ENCODE results near the gene POC5.

Gene POC5

GRCh38 chr5:75656311-75657003 is 60.8 kb downstream of the POC5 start:
- Histone ChIP-seq H3K36me3 (replicated peaks; ENCODE audit: low read depth, low read length) (no peaks in the 10 kb centered on the region), H3K27ac (ENCODE audit: low read length) (no peak overlapping the region), H3K4me3 (ENCODE audit: low read length) (no peak overlapping the region), H3K4me1 (ENCODE audit: low read length) (peaks cover 41% of the 10 kb centered on the region), H3K9ac (ENCODE audit: low read length) (no peak overlapping the region), H2AFZ (ENCODE audit: low read depth, low read length) (no peak overlapping the region), H3K4me2 (ENCODE audit: low read length) (no peak overlapping the region), H4K20me1 (ENCODE audit: insufficient read depth, low read length) (no peaks in the 10 kb centered on the region), H3K79me2 (ENCODE audit: low read length) (no peaks in the 10 kb centered on the region), H3K9me3 (ENCODE audit: insufficient read depth, low read length) (no peaks in the 10 kb centered on the region), H3K27me3 (ENCODE audit: low read depth, low read length) (no peaks in the 10 kb centered on the region)
- TF ChIP-seq CTCF (IDR thresholded peaks at IDR 0.05; ENCODE audit: low read depth, low read length) (no peak), EZH2phosphoT487 (IDR thresholded peaks at IDR 0.05; ENCODE audit: low read depth) (no peak)

GRCh38 chr5:75654693-75655295 is 62.4 kb downstream of the POC5 start:
- Histone ChIP-seq H4K20me1 (ENCODE audit: insufficient read depth, low read length) (no peaks in the 10 kb centered on the region), H3K4me3 (ENCODE audit: low read length) (no peak overlapping the region), H3K79me2 (ENCODE audit: low read length) (no peaks in the 10 kb centered on the region), H3K9me3 (ENCODE audit: insufficient read depth, low read length) (no peaks in the 10 kb centered on the region), H3K36me3 (replicated peaks; ENCODE audit: low read depth, low read length) (no peaks in the 10 kb centered on the region), H3K27ac (ENCODE audit: low read length) (no peak overlapping the region), H3K4me1 (ENCODE audit: low read length) (peaks cover 43% of the 10 kb centered on the region), H2AFZ (ENCODE audit: low read depth, low read length) (no peak overlapping the region), H3K9ac (ENCODE audit: low read length) (no peak overlapping the region), H3K27me3 (ENCODE audit: low read depth, low read length) (no peaks in the 10 kb centered on the region), H3K4me2 (ENCODE audit: low read length) (no peak overlapping the region)
- no peak for TF ChIP-seq CTCF (IDR thresholded peaks at IDR 0.05; ENCODE audit: low read depth, low read length)
- TF ChIP-seq EZH2phosphoT487 (IDR thresholded peaks at IDR 0.05; ENCODE audit: low read depth), result no peak

DNA sequence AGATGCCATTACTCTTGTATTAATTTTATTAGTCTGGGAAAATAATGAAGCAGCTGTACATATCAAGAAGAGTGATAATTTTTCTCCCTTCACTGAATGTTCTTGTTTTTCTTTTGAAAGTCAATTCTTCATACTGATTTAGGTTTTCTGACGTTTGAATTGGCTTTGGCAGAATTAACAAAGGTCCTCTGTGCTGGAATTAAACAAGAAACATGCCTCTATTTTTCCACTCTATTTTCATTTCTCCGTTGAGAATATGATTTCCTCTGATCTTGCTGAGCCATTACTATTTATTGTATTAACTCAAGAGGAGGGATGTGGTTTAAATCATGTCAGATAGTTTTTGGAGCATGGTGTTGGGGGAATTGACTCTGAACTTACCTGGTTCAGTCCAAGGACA is 63.7 kb downstream of the POC5 start:
- Histone ChIP-seq H3K36me3 (replicated peaks; ENCODE audit: low read depth, low read length) (no peaks in the 10 kb centered on the region), H3K79me2 (ENCODE audit: low read length) (no peaks in the 10 kb centered on the region), H3K27me3 (ENCODE audit: low read depth, low read length) (no peaks in the 10 kb centered on the region), H3K27ac (ENCODE audit: low read length) (no peak overlapping the region), H3K4me2 (ENCODE audit: low read length) (no peak overlapping the region), H3K4me3 (ENCODE audit: low read length) (no peak overlapping the region), H3K9ac (ENCODE audit: low read length) (no peak overlapping the region), H2AFZ (ENCODE audit: low read depth, low read length) (no peak overlapping the region), H3K9me3 (ENCODE audit: insufficient read depth, low read length) (no peaks in the 10 kb centered on the region), H4K20me1 (ENCODE audit: insufficient read depth, low read length) (no peaks in the 10 kb centered on the region), H3K4me1 (ENCODE audit: low read length) (peaks cover 46% of the 10 kb centered on the region)
- TF ChIP-seq CTCF (IDR thresholded peaks at IDR 0.05; ENCODE audit: low read depth, low read length) (no peak), EZH2phosphoT487 (IDR thresholded peaks at IDR 0.05; ENCODE audit: low read depth) (no peak)

- Histone ChIP-seq H3K9me3 (ENCODE audit: insufficient read depth, low read length) (no peaks in the 10 kb centered on the region), H3K9ac (ENCODE audit: low read length) (no peak overlapping the region), H3K4me3 (ENCODE audit: low read length) (no peak overlapping the region), H4K20me1 (ENCODE audit: insufficient read depth, low read length) (no peaks in the 10 kb centered on the region), H3K36me3 (replicated peaks; ENCODE audit: low read depth, low read length) (no peaks in the 10 kb centered on the region), H3K27ac (ENCODE audit: low read length) (no peak overlapping the region), H3K4me1 (ENCODE audit: low read length) (peaks cover 51% of the 10 kb centered on the region), H3K27me3 (ENCODE audit: low read depth, low read length) (no peaks in the 10 kb centered on the region), H3K79me2 (ENCODE audit: low read length) (no peaks in the 10 kb centered on the region), H2AFZ (ENCODE audit: low read depth, low read length) (no peak overlapping the region), H3K4me2 (ENCODE audit: low read length) (no peak overlapping the region)
- no peak for TF ChIP-seq EZH2phosphoT487 (IDR thresholded peaks at IDR 0.05; ENCODE audit: low read depth)
- no peak for TF ChIP-seq CTCF (IDR thresholded peaks at IDR 0.05; ENCODE audit: low read depth, low read length)
These were observed 65.5 kb downstream of the POC5 start for GRCh38 chr5:75651575-75652238.
